ENCODE data around the gene IGLL5. TPM values are rescaled to one million over a fixed set of nuclear protein-coding genes. Genes with fewer than 3 reads are reported as not detected.

Gene IGLL5
- total and polyA plus RNA-seq, 8 donors: 2.0 to 53.1 (median 19.8) TPM; not detected in 2

GRCh38 chr22:22841598-22841997 lies 46.0 kb upstream of the IGLL5 start:
- H3K9me3 ChIP-seq: no peaks in the 10 kb centered on the region
- intact Hi-C loops (cut with DNase I; ENCODE audit: low total_unique reads): no loop called here
- H3K4me3 ChIP-seq: no peak overlapping the region
- no peak for DNase-seq
- H3K36me3 ChIP-seq: no peaks in the 10 kb centered on the region
- H3K4me1 ChIP-seq: no peaks in the 10 kb centered on the region
- TF ChIP-seq POLR2A (IDR thresholded peaks at IDR 0.05) (no peak), POLR2AphosphoS5 (IDR thresholded peaks at IDR 0.05) (no peak), EP300 (IDR thresholded peaks at IDR 0.05) (no peak)
- TF ChIP-seq, protein P1, sequence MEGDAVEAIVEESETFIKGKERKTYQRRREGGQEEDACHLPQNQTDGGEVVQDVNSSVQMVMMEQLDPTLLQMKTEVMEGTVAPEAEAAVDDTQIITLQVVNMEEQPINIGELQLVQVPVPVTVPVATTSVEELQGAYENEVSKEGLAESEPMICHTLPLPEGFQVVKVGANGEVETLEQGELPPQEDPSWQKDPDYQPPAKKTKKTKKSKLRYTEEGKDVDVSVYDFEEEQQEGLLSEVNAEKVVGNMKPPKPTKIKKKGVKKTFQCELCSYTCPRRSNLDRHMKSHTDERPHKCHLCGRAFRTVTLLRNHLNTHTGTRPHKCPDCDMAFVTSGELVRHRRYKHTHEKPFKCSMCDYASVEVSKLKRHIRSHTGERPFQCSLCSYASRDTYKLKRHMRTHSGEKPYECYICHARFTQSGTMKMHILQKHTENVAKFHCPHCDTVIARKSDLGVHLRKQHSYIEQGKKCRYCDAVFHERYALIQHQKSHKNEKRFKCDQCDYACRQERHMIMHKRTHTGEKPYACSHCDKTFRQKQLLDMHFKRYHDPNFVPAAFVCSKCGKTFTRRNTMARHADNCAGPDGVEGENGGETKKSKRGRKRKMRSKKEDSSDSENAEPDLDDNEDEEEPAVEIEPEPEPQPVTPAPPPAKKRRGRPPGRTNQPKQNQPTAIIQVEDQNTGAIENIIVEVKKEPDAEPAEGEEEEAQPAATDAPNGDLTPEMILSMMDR (IDR thresholded peaks at IDR 0.05): no peak
- peaks cover 0 to 8% (median 0%) of the 10 kb centered on the region in 3 donors for H3K27me3 ChIP-seq
- no peak overlapping the region for H3K27ac ChIP-seq

DNA sequence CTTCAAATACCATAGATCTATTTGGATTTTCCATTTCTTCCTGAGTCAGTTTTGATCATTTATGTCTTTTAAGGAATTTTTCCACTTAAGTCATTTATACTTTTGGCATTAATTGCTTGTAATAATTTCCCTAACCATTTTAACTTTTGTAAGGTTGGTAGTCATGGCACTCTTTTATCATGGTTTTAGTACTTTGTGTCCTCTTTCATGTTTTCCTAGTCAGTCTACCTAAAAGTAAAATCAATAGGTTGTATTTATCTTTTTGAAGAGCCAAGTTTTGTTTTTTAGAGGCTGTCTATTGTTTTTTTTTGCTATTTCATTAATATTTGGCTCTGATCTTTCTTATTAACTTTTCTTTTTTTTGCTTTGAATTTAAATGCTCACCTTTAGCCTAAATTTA lies 45.5 kb upstream of the IGLL5 start:
- Histone ChIP-seq H3K27me3 (peaks cover 0 to 3% (median 0%) of the 10 kb centered on the region in 3 donors), H3K36me3 (no peaks in the 10 kb centered on the region), H3K27ac (no peak overlapping the region), H3K9me3 (no peaks in the 10 kb centered on the region), H3K4me3 (no peak overlapping the region), H3K4me1 (no peaks in the 10 kb centered on the region)
- DNase-seq: no peak
- intact Hi-C loops (cut with DNase I; ENCODE audit: low total_unique reads): no loop called here
- TF ChIP-seq EP300 (IDR thresholded peaks at IDR 0.05) (no peak), POLR2A (IDR thresholded peaks at IDR 0.05) (no peak), POLR2AphosphoS5 (IDR thresholded peaks at IDR 0.05) (no peak)
- TF ChIP-seq, protein P1 (IDR thresholded peaks at IDR 0.05): no peak

- H3K27ac ChIP-seq: no peak overlapping the region
- whole genome bisulfite sequencing, 5 donors: 91 to 100% (median 96%) methylated on average over 1 of the region's 1 CpG
- intact Hi-C loops (cut with DNase I; ENCODE audit: low total_unique reads): no loop called here
- no peak for DNase-seq
- no peaks in the 10 kb centered on the region for H3K36me3 ChIP-seq
- H3K4me3 ChIP-seq: no peak overlapping the region
- TF ChIP-seq POLR2A (IDR thresholded peaks at IDR 0.05) (no peak), POLR2AphosphoS5 (IDR thresholded peaks at IDR 0.05) (no peak), EP300 (IDR thresholded peaks at IDR 0.05) (no peak)
- TF ChIP-seq, protein P1 (IDR thresholded peaks at IDR 0.05): no peak
- peaks cover 0 to 8% (median 0%) of the 10 kb centered on the region in 3 donors for H3K27me3 ChIP-seq
- H3K9me3 ChIP-seq: no peaks in the 10 kb centered on the region
- H3K4me1 ChIP-seq: no peaks in the 10 kb centered on the region
Observed at GRCh38 chr22:22843848-22844247, 43.8 kb upstream of the IGLL5 start.

DNA sequence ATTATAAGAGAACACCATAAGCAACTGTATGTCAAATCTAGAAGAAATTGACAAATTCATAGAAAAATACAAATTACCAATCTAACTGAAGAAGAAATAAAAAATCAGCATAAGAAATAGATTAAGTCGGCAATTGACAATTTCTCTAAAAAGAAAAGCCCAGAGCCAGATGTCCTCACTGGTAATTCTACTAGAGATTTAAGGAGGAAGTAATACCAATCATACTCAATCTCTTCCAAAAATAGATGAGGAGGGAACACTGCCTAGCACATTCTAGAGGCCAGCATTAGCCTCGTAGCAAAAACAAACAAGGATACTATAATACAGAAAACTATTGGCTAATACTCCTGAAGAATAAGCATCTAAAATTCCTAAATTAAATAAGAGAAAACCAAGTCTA lies 40.4 kb upstream of the IGLL5 start:
- peaks cover 0 to 18% (median 0%) of the 10 kb centered on the region in 3 donors for H3K27me3 ChIP-seq
- H3K4me3 ChIP-seq: no peak overlapping the region
- intact Hi-C loops (cut with DNase I; ENCODE audit: low total_unique reads): no loop called here
- no peaks in the 10 kb centered on the region for H3K36me3 ChIP-seq
- no peak overlapping the region for H3K27ac ChIP-seq
- no peaks in the 10 kb centered on the region for H3K9me3 ChIP-seq
- H3K4me1 ChIP-seq: no peaks in the 10 kb centered on the region
- DNase-seq: no peak
- TF ChIP-seq POLR2A (IDR thresholded peaks at IDR 0.05) (no peak), POLR2AphosphoS5 (IDR thresholded peaks at IDR 0.05) (no peak), EP300 (IDR thresholded peaks at IDR 0.05) (no peak)
- TF ChIP-seq, protein P1 (IDR thresholded peaks at IDR 0.05): no peak
- WGBS, 5 donors: 10 to 63% (median 36%) methylated on average over 2 of the region's 2 CpGs

Measured in stomach (tissue), 9 donors.